PC-3 (cell line): Measurements from ENCODE around the gene BAZ1B.

Source experiments
- EZH2 ChIP-seq: fragments of 300-600 bp; sonication (generic); IDR thresholded peaks from one replicate; pipeline ENCODE4 v1.6.1; 2017; ENCODE audit warnings: antibody characterized with exemption, mild to moderate bottlenecking, low read length; ENCODE audit not compliant: unreplicated experiment
- EZH2phosphoT487 ChIP-seq: fragments of 300-600 bp; sonication (generic); IDR thresholded peaks from 2 replicates; pipeline ENCODE4 v1.6.1; 2018; ENCODE audit warnings: mild to moderate bottlenecking, antibody characterized with exemption, low read length, borderline replicate concordance
- TF ChIP-seq, protein P1 (sequence below): fragments of 300-600 bp; sonication (generic); conservative IDR thresholded peaks from 2 replicates; pipeline ENCODE4 v1.5.1; 2017; ENCODE audit warnings: antibody characterized with exemption, low read depth, mild to moderate bottlenecking, low read length

DNA sequence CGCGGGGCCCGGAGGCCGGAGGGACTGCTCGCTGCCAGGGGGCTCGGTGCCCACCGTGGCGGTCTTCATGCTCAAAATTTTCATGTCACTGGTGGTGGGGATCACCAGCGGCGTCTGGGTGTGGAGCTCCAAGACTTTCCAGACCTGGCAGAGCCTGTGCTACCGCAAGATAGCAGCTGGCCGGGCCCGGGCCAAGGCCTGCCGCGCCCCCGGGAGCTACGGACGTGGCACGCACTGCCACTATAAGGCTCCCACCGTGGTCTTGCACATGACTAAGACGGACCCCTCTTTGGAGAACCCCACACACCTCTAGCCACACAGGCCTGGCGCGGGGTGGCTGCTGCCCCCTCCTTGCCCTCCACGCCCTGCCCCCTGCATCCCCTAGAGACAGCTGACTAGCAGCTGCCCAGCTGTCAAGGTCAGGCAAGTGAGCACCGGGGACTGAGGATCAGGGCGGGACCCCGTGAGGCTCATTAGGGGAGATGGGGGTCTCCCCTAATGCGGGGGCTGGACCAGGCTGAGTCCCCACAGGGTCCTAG is 86.6 kb downstream of the BAZ1B start:
- TF ChIP-seq, protein P1, sequence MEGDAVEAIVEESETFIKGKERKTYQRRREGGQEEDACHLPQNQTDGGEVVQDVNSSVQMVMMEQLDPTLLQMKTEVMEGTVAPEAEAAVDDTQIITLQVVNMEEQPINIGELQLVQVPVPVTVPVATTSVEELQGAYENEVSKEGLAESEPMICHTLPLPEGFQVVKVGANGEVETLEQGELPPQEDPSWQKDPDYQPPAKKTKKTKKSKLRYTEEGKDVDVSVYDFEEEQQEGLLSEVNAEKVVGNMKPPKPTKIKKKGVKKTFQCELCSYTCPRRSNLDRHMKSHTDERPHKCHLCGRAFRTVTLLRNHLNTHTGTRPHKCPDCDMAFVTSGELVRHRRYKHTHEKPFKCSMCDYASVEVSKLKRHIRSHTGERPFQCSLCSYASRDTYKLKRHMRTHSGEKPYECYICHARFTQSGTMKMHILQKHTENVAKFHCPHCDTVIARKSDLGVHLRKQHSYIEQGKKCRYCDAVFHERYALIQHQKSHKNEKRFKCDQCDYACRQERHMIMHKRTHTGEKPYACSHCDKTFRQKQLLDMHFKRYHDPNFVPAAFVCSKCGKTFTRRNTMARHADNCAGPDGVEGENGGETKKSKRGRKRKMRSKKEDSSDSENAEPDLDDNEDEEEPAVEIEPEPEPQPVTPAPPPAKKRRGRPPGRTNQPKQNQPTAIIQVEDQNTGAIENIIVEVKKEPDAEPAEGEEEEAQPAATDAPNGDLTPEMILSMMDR = no peak
- no peak for TF ChIP-seq EZH2
- no peak for TF ChIP-seq EZH2phosphoT487
